ENCODE data around the gene TMEM202. TPM values are rescaled to one million over a fixed set of nuclear protein-coding genes. Genes with fewer than 3 reads are reported as not detected.
A peak's percentile ranks its signal among the peaks of the same experiment; 100 is the strongest.
"Not testable (repeated sequence)": the region's sequence is repeated elsewhere in the genome, so short reads cannot be mapped to it uniquely, and the experiment has no call there.

The TMEM202 gene
- total RNA-seq, 1 donor from 2014 or later: not detected

GRCh38 chr15:72415304-72415703, 17.2 kb downstream of the TMEM202 start:
- TF ChIP-seq, protein P1, sequence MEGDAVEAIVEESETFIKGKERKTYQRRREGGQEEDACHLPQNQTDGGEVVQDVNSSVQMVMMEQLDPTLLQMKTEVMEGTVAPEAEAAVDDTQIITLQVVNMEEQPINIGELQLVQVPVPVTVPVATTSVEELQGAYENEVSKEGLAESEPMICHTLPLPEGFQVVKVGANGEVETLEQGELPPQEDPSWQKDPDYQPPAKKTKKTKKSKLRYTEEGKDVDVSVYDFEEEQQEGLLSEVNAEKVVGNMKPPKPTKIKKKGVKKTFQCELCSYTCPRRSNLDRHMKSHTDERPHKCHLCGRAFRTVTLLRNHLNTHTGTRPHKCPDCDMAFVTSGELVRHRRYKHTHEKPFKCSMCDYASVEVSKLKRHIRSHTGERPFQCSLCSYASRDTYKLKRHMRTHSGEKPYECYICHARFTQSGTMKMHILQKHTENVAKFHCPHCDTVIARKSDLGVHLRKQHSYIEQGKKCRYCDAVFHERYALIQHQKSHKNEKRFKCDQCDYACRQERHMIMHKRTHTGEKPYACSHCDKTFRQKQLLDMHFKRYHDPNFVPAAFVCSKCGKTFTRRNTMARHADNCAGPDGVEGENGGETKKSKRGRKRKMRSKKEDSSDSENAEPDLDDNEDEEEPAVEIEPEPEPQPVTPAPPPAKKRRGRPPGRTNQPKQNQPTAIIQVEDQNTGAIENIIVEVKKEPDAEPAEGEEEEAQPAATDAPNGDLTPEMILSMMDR (IDR thresholded peaks at IDR 0.05; ENCODE audit: insufficient read depth, low read length, severe bottlenecking): no peak
- no peaks in the 10 kb centered on the region for H3K27me3 ChIP-seq (ENCODE audit: control insufficient read depth, insufficient read depth, low read length)
- DNase-seq (ENCODE audit: low read depth) (no peak), FAIRE-seq (no peak)
- H3K4me3 ChIP-seq (ENCODE audit: low read depth, low read length): no peak overlapping the region
- no peaks in the 10 kb centered on the region for H3K36me3 ChIP-seq (ENCODE audit: control insufficient read depth, insufficient read depth, low read length)

DNA sequence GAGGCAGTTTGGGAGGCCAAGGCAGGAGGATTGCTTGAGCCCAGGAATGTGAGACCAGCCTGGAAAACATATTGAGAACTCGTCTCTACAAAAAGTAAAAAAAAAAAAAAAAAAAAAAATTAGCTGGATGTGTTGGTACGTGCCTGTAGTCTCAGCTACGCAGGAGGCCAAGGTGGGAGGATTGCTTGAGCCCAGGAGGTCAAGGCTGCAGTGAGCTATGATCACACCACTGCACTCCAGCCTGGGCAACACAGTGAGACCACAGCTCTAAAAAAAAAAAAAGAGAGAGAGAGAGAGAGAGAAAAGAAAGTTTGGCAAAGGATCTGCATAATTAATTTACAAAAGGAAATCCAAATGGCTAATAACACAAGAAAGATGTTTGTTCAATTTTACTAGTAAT, 21.7 kb downstream of the TMEM202 start:
- not testable (repeated sequence) for H3K4me3 ChIP-seq (ENCODE audit: low read depth, low read length); H3K36me3 ChIP-seq (ENCODE audit: control insufficient read depth, insufficient read depth, low read length); DNase-seq (ENCODE audit: low read depth); H3K27me3 ChIP-seq (ENCODE audit: control insufficient read depth, insufficient read depth, low read length); FAIRE-seq

DNA sequence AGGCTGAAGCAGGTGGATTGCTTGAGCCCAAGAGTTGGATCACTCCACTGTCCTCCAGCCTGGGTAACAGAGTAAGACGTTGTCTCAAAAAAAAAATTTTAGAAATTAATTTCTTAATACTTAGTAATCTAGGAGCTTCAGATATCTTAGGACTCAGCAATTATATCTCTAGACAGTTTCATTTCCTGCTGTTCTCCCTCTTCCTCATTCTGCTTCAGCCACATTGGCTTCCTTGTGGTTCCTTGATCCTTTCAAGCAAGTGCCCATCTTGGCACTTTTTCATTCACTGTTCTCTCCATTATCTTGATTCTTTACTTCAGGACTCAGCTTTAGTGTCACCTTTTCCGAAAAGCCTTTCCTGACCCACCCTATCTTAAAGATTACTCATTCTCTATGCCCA, 22.5 kb downstream of the TMEM202 start:
- TF ChIP-seq, protein P1 (IDR thresholded peaks at IDR 0.05; ENCODE audit: insufficient read depth, low read length, severe bottlenecking): no peak
- Histone ChIP-seq H3K4me3 (ENCODE audit: low read depth, low read length) (no peak overlapping the region), H3K36me3 (ENCODE audit: control insufficient read depth, insufficient read depth, low read length) (no peaks in the 10 kb centered on the region), H3K27me3 (ENCODE audit: control insufficient read depth, insufficient read depth, low read length) (no peaks in the 10 kb centered on the region)
- DNase-seq (ENCODE audit: low read depth) (no peak), FAIRE-seq (no peak)

GRCh38 chr15:72421484-72421883, 23.4 kb downstream of the TMEM202 start:
- TF ChIP-seq, protein P1 (IDR thresholded peaks at IDR 0.05; ENCODE audit: insufficient read depth, low read length, severe bottlenecking): no peak
- no peaks in the 10 kb centered on the region for H3K27me3 ChIP-seq (ENCODE audit: control insufficient read depth, insufficient read depth, low read length)
- no peak for FAIRE-seq
- H3K4me3 ChIP-seq (ENCODE audit: low read depth, low read length): no peak overlapping the region
- DNase-seq (ENCODE audit: low read depth): peak; percentile 10
- no peaks in the 10 kb centered on the region for H3K36me3 ChIP-seq (ENCODE audit: control insufficient read depth, insufficient read depth, low read length)

- TF ChIP-seq, protein P1 (IDR thresholded peaks at IDR 0.05; ENCODE audit: insufficient read depth, low read length, severe bottlenecking): no peak
- FAIRE-seq: no peak
- DNase-seq (ENCODE audit: low read depth): no peak
- H3K36me3 ChIP-seq (ENCODE audit: control insufficient read depth, insufficient read depth, low read length): no peaks in the 10 kb centered on the region
- H3K27me3 ChIP-seq (ENCODE audit: control insufficient read depth, insufficient read depth, low read length): no peaks in the 10 kb centered on the region
- H3K4me3 ChIP-seq (ENCODE audit: low read depth, low read length): no peak overlapping the region
These were observed 25.2 kb downstream of the TMEM202 start for GRCh38 chr15:72423256-72423655.

DNA sequence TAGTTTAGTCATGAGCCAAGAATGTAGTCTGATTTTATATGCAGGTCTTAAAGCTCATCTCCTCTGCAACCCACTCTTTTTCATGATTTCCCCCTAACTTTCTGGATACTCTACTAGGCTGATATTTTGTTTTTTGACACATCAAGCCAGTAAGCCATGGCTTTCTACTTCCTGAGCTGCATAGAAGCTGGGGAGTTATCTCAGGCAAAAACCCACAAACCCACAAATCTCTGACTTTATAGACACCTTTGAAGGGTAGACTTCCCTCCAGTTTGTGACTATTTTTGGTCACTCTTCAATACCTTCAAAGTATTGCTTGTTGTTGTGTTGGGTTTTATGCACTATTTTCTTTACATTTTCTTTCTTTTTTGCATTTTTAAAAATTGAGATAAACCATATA, 28.6 kb downstream of the TMEM202 start:
- FAIRE-seq: no peak
- Histone ChIP-seq H3K36me3 (ENCODE audit: control insufficient read depth, insufficient read depth, low read length) (no peaks in the 10 kb centered on the region), H3K27me3 (ENCODE audit: control insufficient read depth, insufficient read depth, low read length) (no peaks in the 10 kb centered on the region), H3K4me3 (ENCODE audit: low read depth, low read length) (no peak overlapping the region)
- TF ChIP-seq, protein P1 (IDR thresholded peaks at IDR 0.05; ENCODE audit: insufficient read depth, low read length, severe bottlenecking): no peak
- no peak for DNase-seq (ENCODE audit: low read depth)
